Measurements from ENCODE around the gene CFAP299. TPM values are rescaled to one million over a fixed set of nuclear protein-coding genes. Genes with fewer than 3 reads are reported as not detected.

CFAP299 gene
- total RNA-seq, 1 experiment from 2014 or later: not detected

DNA sequence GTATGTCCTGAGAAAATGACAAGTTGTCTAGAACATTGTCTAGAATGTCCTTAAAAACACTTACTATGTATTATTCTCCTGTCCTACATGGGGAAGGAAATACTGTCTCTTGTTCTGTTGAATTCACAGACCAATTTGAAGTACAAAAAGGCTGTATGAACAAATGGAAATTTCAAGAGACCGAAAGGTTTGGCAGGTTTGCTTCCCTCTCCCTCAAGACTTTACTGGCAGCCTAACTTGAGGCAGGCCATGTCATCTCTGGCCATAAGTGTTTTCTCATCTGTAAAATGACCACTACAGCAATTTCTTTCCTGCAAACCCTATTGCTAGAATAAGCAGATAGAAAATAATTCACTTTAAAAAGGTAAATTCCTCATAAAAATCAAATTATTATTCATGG lies 503.8 kb downstream of the CFAP299 start:
- ChIA-PET CTCF (no interaction called here), POLR2A (no interaction called here), RAD21 (ENCODE audit: low non-redundant PET in 1 of 2, low total read pairs in 2 of 2, uncharacterized antibody in 2 of 2, unreplicated experiment in 2 of 2) (no interaction called here)
- Histone ChIP-seq H4K20me1 (ENCODE audit: insufficient read depth) (no peaks in the 10 kb centered on the region), H3K27ac (ENCODE audit: low read depth, low read length) (no peak overlapping the region), H3K27me3 (ENCODE audit: insufficient read depth, low read length) (no peaks in the 10 kb centered on the region), H3K9me3 (ENCODE audit: control insufficient read depth in 1 of 2, insufficient read depth in 1 of 2, low read depth in 1 of 2, low read length in 2 of 2) (no peaks in the 10 kb centered on the region), H3K4me1 (ENCODE audit: control insufficient read depth in 1 of 2, insufficient read depth in 2 of 2, low read length in 2 of 2) (no peaks in the 10 kb centered on the region), H2AFZ (ENCODE audit: low read depth, low read length, poor library complexity, severe bottlenecking) (no peak overlapping the region), H3K79me2 (ENCODE audit: insufficient read depth, low read length) (no peaks in the 10 kb centered on the region), H3K9ac (ENCODE audit: low read length) (no peak overlapping the region), H3K36me3 (ENCODE audit: control insufficient read depth in 1 of 2, insufficient read depth in 2 of 2, low read length in 2 of 2) (no peaks in the 10 kb centered on the region), H3K4me2 (ENCODE audit: low read length) (no peak overlapping the region), H3K9me2 (ENCODE audit: insufficient read depth) (no peaks in the 10 kb centered on the region), H3K4me3 (replicated peaks in 1 of 2; ENCODE audit: low read depth in 1 of 2, low read length in 2 of 2) (no peak overlapping the region)
- no peak for DNase-seq (ENCODE audit: low read depth, low spot score)
- no peak for ATAC-seq
- no peak for TF ChIP-seq ZNF274 (IDR thresholded peaks at IDR 0.05; ENCODE audit: low read depth, low read length)
- TF ChIP-seq EGR1 (IDR thresholded peaks at IDR 0.05; ENCODE audit: low read depth): no peak
- TF ChIP-seq YY1 (IDR thresholded peaks at IDR 0.05; ENCODE audit: extremely low read depth, insufficient replicate concordance, low read depth, low read length): no peak
- TF ChIP-seq, protein P1, sequence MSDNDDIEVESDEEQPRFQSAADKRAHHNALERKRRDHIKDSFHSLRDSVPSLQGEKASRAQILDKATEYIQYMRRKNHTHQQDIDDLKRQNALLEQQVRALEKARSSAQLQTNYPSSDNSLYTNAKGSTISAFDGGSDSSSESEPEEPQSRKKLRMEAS (IDR thresholded peaks at IDR 0.05): no peak
- no peak for TF ChIP-seq EZH2phosphoT487 (IDR thresholded peaks at IDR 0.05; ENCODE audit: borderline replicate concordance)
- no peak for TF ChIP-seq CEBPB (IDR thresholded peaks at IDR 0.05; ENCODE audit: low read depth)
- TF ChIP-seq, protein P2, sequence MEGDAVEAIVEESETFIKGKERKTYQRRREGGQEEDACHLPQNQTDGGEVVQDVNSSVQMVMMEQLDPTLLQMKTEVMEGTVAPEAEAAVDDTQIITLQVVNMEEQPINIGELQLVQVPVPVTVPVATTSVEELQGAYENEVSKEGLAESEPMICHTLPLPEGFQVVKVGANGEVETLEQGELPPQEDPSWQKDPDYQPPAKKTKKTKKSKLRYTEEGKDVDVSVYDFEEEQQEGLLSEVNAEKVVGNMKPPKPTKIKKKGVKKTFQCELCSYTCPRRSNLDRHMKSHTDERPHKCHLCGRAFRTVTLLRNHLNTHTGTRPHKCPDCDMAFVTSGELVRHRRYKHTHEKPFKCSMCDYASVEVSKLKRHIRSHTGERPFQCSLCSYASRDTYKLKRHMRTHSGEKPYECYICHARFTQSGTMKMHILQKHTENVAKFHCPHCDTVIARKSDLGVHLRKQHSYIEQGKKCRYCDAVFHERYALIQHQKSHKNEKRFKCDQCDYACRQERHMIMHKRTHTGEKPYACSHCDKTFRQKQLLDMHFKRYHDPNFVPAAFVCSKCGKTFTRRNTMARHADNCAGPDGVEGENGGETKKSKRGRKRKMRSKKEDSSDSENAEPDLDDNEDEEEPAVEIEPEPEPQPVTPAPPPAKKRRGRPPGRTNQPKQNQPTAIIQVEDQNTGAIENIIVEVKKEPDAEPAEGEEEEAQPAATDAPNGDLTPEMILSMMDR (IDR thresholded peaks at IDR 0.05 in 2 of 3, conservative IDR thresholded peaks at IDR 0.05 in 1 of 3; ENCODE audit: borderline replicate concordance in 1 of 3, insufficient read depth in 1 of 3, low read depth in 2 of 3, low read length in 2 of 3): no peak
- TF ChIP-seq SP1 (IDR thresholded peaks at IDR 0.05; ENCODE audit: low read depth): no peak
- TF ChIP-seq TCF7L2 (IDR thresholded peaks at IDR 0.05; ENCODE audit: borderline replicate concordance, extremely low read depth, insufficient read depth, insufficient read length): no peak
- TF ChIP-seq ELF1 (IDR thresholded peaks at IDR 0.05; ENCODE audit: borderline replicate concordance, low read depth): no peak
- no peak for TF ChIP-seq JUND (IDR thresholded peaks at IDR 0.05)
- TF ChIP-seq, protein P3, sequence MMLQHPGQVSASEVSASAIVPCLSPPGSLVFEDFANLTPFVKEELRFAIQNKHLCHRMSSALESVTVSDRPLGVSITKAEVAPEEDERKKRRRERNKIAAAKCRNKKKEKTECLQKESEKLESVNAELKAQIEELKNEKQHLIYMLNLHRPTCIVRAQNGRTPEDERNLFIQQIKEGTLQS (IDR thresholded peaks at IDR 0.05): no peak
- TF ChIP-seq EZH2 (IDR thresholded peaks at IDR 0.05): no peak
- intact Hi-C loops (cut with micrococcal nuclease): no loop called here
- BruUV-seq (replicated peaks): no TSS peak

Measured in HCT116 (cell line).